ENCODE results near the gene MARVELD3.
"Not testable (repeated sequence)": the region's sequence is repeated elsewhere in the genome, so short reads cannot be mapped to it uniquely, and the experiment has no call there.

MARVELD3 gene

DNA sequence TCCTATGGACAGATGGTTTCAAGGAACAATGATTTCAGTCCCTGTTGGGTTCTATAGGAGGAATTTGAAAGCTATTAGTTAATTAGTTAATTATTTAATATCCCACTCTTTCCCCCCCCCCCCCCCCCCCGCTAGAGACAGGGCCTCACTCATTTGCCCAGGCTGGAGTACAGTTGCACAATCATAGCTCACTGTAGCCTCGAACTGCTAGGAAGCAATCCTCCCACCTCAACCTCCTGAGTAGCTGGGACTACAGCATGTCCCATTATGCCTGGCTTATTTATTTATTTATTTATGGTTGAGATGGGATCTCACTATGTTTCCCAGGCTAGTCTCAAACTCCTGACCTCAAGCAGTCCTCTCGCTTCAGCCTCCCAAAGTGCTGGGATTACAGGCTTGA lies 34.1 kb upstream of the MARVELD3 start:
- Histone ChIP-seq H3K9ac (ENCODE audit: low read length) (no peak overlapping the region), H2AK5ac (ENCODE audit: low read length) (no peak overlapping the region), H3K79me1 (ENCODE audit: low read length) (no peaks in the 10 kb centered on the region), H2BK12ac (ENCODE audit: low read length) (no peak overlapping the region), H3K79me2 (ENCODE audit: control insufficient read depth, insufficient read depth, low read length, poor library complexity) (no peaks in the 10 kb centered on the region), H3K14ac (ENCODE audit: low read length) (no peak overlapping the region), H3K18ac (ENCODE audit: low read length) (no peak overlapping the region), H3K9me3 (ENCODE audit: insufficient read depth, low read depth, low read length) (no peaks in the 10 kb centered on the region), H3K4me3 (ENCODE audit: low read depth, low read length) (no peak overlapping the region), H4K12ac (ENCODE audit: low read depth, low read length) (no peak overlapping the region), H4K8ac (ENCODE audit: low read depth, low read length) (no peak overlapping the region), H3K4me1 (ENCODE audit: control insufficient read depth in 1 of 2, insufficient read depth in 2 of 2, low read length in 2 of 2) (no peaks in the 10 kb centered on the region), H2BK120ac (ENCODE audit: insufficient read depth, low read length, poor library complexity) (no peak overlapping the region), H3K36me3 (ENCODE audit: control insufficient read depth in 1 of 2, insufficient read depth in 2 of 2, low read length in 2 of 2) (no peaks in the 10 kb centered on the region), H3K27me3 (ENCODE audit: insufficient read depth, low read length) (no peaks in the 10 kb centered on the region), H3K27ac (ENCODE audit: low read depth, low read length) (no peak overlapping the region), H3K23ac (ENCODE audit: low read length) (no peak overlapping the region), H2BK5ac (ENCODE audit: low read depth, low read length, poor library complexity) (no peak overlapping the region), H4K91ac (ENCODE audit: low read depth, low read length) (no peak overlapping the region), H2AFZ (ENCODE audit: insufficient read depth, low read length, poor library complexity) (no peak overlapping the region), H3K4me2 (ENCODE audit: low read length) (no peak overlapping the region), H3K4ac (ENCODE audit: low read depth, low read length) (no peak overlapping the region)
- no CpG with 5 or more reads among the region's 3 CpGs for WGBS (ENCODE audit: extremely low coverage, insufficient coverage, insufficient read length)
- DNase-seq = no peak

- no peak overlapping the region for H3K27ac ChIP-seq (ENCODE audit: low read depth, low read length)
- no peak overlapping the region for H4K8ac ChIP-seq (ENCODE audit: low read depth, low read length)
- no peak overlapping the region for H2BK12ac ChIP-seq (ENCODE audit: low read length)
- H3K4ac ChIP-seq (ENCODE audit: low read depth, low read length) = no peak overlapping the region
- no peaks in the 10 kb centered on the region for H3K27me3 ChIP-seq (ENCODE audit: insufficient read depth, low read length)
- H3K14ac ChIP-seq (ENCODE audit: low read length) = no peak overlapping the region
- H3K9ac ChIP-seq (ENCODE audit: low read length) = no peak overlapping the region
- no peak for DNase-seq
- no peak overlapping the region for H3K23ac ChIP-seq (ENCODE audit: low read length)
- H2BK120ac ChIP-seq (ENCODE audit: insufficient read depth, low read length, poor library complexity) = no peak overlapping the region
- no peak overlapping the region for H4K91ac ChIP-seq (ENCODE audit: low read depth, low read length)
- H3K4me3 ChIP-seq (ENCODE audit: low read depth, low read length) = no peak overlapping the region
- no peak overlapping the region for H2BK5ac ChIP-seq (ENCODE audit: low read depth, low read length, poor library complexity)
- H3K4me1 ChIP-seq (ENCODE audit: control insufficient read depth in 1 of 2, insufficient read depth in 2 of 2, low read length in 2 of 2) = no peaks in the 10 kb centered on the region
- H3K36me3 ChIP-seq (ENCODE audit: control insufficient read depth in 1 of 2, insufficient read depth in 2 of 2, low read length in 2 of 2) = no peaks in the 10 kb centered on the region
- no peak overlapping the region for H2AFZ ChIP-seq (ENCODE audit: insufficient read depth, low read length, poor library complexity)
- no peak overlapping the region for H2AK5ac ChIP-seq (ENCODE audit: low read length)
- no peaks in the 10 kb centered on the region for H3K79me1 ChIP-seq (ENCODE audit: low read length)
- no peaks in the 10 kb centered on the region for H3K79me2 ChIP-seq (ENCODE audit: control insufficient read depth, insufficient read depth, low read length, poor library complexity)
- no peaks in the 10 kb centered on the region for H3K9me3 ChIP-seq (ENCODE audit: insufficient read depth, low read depth, low read length)
- H3K4me2 ChIP-seq (ENCODE audit: low read length) = no peak overlapping the region
- no peak overlapping the region for H4K12ac ChIP-seq (ENCODE audit: low read depth, low read length)
- WGBS (ENCODE audit: extremely low coverage, insufficient coverage, insufficient read length) = no CpG with 5 or more reads among the region's 3 CpGs
- H3K18ac ChIP-seq (ENCODE audit: low read length) = no peak overlapping the region
Observed at GRCh38 chr16:71593048-71593999, 32.7 kb upstream of the MARVELD3 start.

GRCh38 chr16:71594000-71594646 lies 31.9 kb upstream of the MARVELD3 start:
- H4K12ac ChIP-seq (ENCODE audit: low read depth, low read length) = no peak overlapping the region
- no peak overlapping the region for H3K14ac ChIP-seq (ENCODE audit: low read length)
- no peak overlapping the region for H4K8ac ChIP-seq (ENCODE audit: low read depth, low read length)
- H3K79me2 ChIP-seq (ENCODE audit: control insufficient read depth, insufficient read depth, low read length, poor library complexity) = no peaks in the 10 kb centered on the region
- no peaks in the 10 kb centered on the region for H3K27me3 ChIP-seq (ENCODE audit: insufficient read depth, low read length)
- no peak overlapping the region for H2BK5ac ChIP-seq (ENCODE audit: low read depth, low read length, poor library complexity)
- H3K4me2 ChIP-seq (ENCODE audit: low read length) = no peak overlapping the region
- no peak overlapping the region for H3K23ac ChIP-seq (ENCODE audit: low read length)
- H3K36me3 ChIP-seq (ENCODE audit: control insufficient read depth in 1 of 2, insufficient read depth in 2 of 2, low read length in 2 of 2) = no peaks in the 10 kb centered on the region
- H3K4me3 ChIP-seq (ENCODE audit: low read depth, low read length) = no peak overlapping the region
- no peaks in the 10 kb centered on the region for H3K9me3 ChIP-seq (ENCODE audit: insufficient read depth, low read depth, low read length)
- H2BK12ac ChIP-seq (ENCODE audit: low read length) = no peak overlapping the region
- H2AK5ac ChIP-seq (ENCODE audit: low read length) = no peak overlapping the region
- H2BK120ac ChIP-seq (ENCODE audit: insufficient read depth, low read length, poor library complexity) = no peak overlapping the region
- no peak overlapping the region for H3K9ac ChIP-seq (ENCODE audit: low read length)
- H3K4ac ChIP-seq (ENCODE audit: low read depth, low read length) = no peak overlapping the region
- no peak overlapping the region for H3K18ac ChIP-seq (ENCODE audit: low read length)
- no peak overlapping the region for H3K27ac ChIP-seq (ENCODE audit: low read depth, low read length)
- H3K4me1 ChIP-seq (ENCODE audit: control insufficient read depth in 1 of 2, insufficient read depth in 2 of 2, low read length in 2 of 2) = no peaks in the 10 kb centered on the region
- DNase-seq = no peak
- H4K91ac ChIP-seq (ENCODE audit: low read depth, low read length) = no peak overlapping the region
- no peak overlapping the region for H2AFZ ChIP-seq (ENCODE audit: insufficient read depth, low read length, poor library complexity)
- no peaks in the 10 kb centered on the region for H3K79me1 ChIP-seq (ENCODE audit: low read length)
- WGBS (ENCODE audit: extremely low coverage, insufficient coverage, insufficient read length) = no CpG with 5 or more reads among the region's 5 CpGs

DNA sequence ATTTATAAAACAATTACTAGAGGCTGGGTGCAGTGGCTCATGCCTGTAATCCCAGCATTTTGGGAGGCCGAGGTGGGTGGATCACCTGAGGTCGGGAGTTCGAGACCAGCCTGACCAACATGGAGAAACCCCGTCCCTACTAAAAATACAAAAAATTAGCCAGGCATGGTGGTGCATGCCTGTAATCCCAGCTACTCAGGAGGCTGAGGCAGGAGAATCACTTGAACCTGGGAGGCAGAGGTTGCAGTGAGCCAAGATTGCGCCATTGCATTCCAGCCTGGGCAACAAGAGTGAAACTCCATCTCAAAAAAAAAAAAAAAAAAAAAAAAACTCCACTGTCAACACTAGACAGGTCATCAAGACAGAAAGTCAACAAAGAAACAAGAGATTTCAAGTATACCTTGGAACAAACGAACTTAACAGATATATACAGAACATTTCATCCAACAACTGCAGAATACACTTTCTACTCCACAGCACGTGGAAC lies 30.6 kb upstream of the MARVELD3 start:
- H3K79me2 ChIP-seq (ENCODE audit: control insufficient read depth, insufficient read depth, low read length, poor library complexity); H3K23ac ChIP-seq (ENCODE audit: low read length); H4K8ac ChIP-seq (ENCODE audit: low read depth, low read length); H2AK5ac ChIP-seq (ENCODE audit: low read length); H3K4ac ChIP-seq (ENCODE audit: low read depth, low read length); H3K14ac ChIP-seq (ENCODE audit: low read length); H2AFZ ChIP-seq (ENCODE audit: insufficient read depth, low read length, poor library complexity); H3K79me1 ChIP-seq (ENCODE audit: low read length); H4K12ac ChIP-seq (ENCODE audit: low read depth, low read length); H3K27me3 ChIP-seq (ENCODE audit: insufficient read depth, low read length); H3K36me3 ChIP-seq (ENCODE audit: control insufficient read depth in 1 of 2, insufficient read depth in 2 of 2, low read length in 2 of 2); H3K4me3 ChIP-seq (ENCODE audit: low read depth, low read length); H3K4me1 ChIP-seq (ENCODE audit: control insufficient read depth in 1 of 2, insufficient read depth in 2 of 2, low read length in 2 of 2); H3K18ac ChIP-seq (ENCODE audit: low read length); H3K9ac ChIP-seq (ENCODE audit: low read length); H2BK12ac ChIP-seq (ENCODE audit: low read length); DNase-seq; H3K9me3 ChIP-seq (ENCODE audit: insufficient read depth, low read depth, low read length); H4K91ac ChIP-seq (ENCODE audit: low read depth, low read length); H2BK5ac ChIP-seq (ENCODE audit: low read depth, low read length, poor library complexity); H3K27ac ChIP-seq (ENCODE audit: low read depth, low read length); H3K4me2 ChIP-seq (ENCODE audit: low read length); H2BK120ac ChIP-seq (ENCODE audit: insufficient read depth, low read length, poor library complexity): not testable (repeated sequence)
- no CpG with 5 or more reads among the region's 7 CpGs for whole genome bisulfite sequencing (ENCODE audit: extremely low coverage, insufficient coverage, insufficient read length)
